GM21423 (cell line): Measurements from ENCODE around the gene DOCK4.

Experiments used
- ATAC-seq: cut with Tn5 transposase; IDR thresholded peaks from one replicate; pipeline ENCODE4 v1.9.1; 2021; ENCODE audit warnings: mild to moderate bottlenecking, moderate library complexity; ENCODE audit not compliant: unreplicated experiment

Gene DOCK4

DNA sequence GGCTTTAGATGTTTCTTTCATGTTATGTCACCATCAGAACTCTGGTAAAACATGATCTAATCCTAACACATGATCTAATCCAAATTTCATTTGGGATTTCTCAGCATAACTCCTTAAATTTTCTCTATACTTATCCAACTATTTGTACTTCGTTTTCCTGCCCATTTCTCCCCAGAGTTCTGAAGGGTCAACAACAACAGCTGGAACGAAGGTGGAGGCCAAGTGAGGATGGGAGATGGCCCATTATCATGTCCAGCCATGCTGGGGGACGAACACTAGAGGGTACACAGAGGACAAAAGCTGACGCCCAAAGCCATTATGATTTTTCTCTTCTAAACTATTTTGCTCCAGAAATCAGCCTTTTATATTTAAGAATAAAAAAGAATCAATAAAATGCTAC, 185.4 kb downstream of the DOCK4 start:
- ATAC-seq: no peak

DNA sequence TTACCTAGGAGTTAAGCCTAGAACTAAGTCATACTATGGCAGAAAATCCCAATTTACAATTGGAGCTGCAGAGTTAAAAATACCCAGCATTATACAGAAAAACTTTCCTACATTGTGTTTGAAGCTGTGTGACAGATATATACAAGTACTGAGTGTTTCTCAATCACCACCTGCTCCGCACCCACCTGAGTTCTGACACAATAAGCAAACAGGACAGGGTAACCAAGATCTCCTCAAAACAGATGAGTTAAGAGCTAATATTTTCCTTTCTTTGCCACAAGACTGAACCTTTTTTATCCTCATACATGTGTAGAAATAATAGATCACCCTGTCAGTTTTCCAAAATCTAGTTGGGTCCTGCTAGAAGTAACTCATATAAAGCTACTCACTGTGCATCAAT, 186.3 kb downstream of the DOCK4 start:
- ATAC-seq: no peak

DNA sequence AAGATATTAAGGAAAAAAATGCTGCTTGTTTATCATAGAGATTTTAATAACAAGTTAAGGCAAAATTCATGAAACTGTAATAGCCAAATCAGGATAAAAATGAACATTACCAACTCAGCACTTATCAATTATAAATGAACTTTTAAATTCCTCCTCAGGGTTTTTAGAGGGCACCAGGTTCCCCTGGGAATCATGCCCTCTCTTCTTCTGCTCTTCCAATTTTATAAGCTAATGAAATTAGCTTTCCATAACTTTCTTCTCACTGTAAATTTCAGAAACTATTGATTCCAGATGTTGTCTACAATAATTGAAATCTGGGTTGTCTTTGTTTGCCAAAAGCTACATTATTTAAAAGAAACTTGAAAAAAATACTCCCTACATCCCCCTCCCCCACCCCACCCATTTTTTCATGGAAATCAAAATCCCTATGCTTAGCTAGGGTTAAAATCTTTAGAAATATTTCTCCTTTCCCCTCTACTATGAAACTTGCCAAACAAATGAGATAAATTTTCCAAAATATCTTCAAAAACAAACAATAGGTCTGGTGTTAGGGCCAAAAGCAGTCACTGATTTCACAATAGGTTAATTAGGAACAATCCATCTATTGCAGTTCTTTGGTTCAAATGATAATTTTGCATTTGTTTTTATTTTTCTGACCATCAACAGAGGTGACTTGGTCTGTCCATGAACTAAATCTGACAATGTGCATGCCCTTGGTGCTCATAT, 187.7 kb downstream of the DOCK4 start:
- no peak for ATAC-seq

DNA sequence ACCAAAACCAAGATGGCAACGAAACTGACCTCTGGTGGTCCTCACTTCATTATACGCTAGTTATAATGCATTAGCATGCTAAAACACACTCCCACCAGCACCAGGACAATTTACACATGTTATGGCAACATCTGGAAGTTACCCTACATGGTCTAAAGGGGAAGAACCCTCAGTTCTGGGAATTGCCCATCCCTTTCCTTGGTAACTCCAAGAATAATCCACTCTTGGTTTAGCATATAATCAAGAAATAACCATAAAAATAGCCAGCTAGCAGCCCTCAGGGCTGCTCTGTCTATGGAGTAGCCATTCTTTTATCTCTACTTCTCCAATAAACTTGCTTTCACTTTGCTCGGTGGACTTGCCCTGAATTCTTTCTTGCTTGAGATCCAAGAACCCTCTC, 191.1 kb downstream of the DOCK4 start:
- ATAC-seq: no peak

DNA sequence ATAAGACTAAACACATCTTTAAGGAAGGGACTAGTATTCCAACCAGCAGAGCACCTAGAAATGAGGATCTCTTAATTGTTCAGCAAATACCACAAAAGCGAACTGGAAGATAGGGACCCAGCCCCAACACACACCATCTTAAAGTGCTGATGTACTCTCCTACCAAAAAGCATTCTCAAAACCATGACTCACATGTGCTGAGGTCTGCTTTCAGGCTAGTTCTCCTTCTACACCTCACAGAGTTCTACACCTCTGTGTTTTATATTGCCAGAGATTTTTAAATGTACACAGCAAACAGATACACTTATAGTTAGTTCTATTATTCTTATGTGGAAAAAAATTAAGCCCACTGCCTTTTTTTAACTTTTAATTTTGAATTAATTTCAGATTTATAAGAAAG, 191.9 kb downstream of the DOCK4 start:
- ATAC-seq: no peak

DNA sequence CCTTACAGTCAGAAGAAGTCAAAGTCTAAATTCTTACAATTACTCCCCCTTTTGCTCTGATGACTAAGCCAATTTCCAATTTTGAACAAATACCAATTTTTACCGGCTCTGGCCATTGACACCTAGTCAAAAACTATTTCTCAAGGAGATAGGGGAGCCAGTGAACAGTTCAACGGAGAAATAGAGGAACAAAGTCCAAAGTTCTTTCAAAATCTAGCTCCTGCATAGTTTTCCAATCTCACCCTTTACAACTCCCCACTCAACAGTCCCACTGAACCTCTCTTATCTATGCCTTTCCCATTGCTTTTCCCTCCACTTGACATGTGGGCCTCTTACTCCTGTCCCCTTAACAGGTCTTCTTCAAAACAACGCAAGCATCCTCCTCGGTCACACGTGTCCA, 192.9 kb downstream of the DOCK4 start:
- no peak for ATAC-seq

DNA sequence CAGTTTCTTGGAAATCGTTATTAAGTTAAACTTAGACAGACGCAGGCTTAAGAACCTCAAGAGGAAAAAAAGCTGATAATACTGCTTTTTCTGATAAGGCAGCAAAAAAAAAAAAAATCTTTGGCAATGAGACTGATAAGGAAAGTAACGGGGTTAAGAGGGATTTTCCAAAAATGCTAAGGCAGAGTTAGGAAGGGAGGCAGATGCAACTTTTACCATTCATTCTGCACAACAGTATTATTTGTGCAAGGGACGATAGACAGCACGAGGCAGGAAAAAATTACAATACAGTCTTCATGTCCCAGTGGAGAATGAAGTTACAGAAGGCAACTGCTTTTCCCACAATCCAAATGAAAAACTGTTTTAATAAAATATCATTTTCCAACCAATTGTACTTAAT, 194.0 kb downstream of the DOCK4 start:
- ATAC-seq: no peak

DNA sequence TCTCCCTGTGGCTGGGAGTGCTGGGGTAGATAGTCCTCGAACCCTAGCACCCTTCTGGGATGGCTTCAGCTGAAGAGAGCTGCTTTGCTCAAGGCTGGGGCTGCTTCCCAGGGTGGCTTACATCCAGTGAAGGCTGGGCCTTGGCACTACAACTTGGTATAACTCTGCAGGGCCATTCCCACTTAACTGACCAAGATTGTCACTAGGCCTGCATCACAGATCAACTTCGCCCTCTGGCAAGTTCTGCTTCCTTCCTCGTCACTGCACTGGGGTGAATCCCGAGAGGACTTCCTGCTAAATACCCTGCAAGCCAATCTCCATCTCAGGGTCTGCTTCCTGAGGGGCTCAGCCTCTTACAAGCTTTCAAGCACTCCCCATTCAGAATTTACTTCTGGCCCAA, 195.2 kb downstream of the DOCK4 start:
- no peak for ATAC-seq

DNA sequence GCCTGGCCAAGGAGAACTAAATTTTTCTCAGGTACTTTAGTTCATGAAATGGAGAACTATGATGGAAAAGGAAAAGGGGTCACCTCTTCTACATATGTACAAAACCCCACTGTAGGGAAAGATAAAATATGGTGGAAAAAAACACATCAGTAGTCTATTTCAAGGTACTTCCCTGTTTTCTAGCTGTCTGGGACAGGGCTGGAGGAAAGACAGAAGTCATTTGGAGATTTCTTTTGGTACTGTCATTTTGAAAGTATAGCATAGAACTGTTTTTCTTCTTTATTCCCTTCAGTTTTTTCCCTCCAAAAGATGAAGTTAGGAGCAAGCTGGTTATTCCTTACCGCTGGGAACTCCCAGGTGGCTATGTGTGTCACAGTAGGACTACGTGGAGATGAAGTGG, 196.1 kb downstream of the DOCK4 start:
- no peak for ATAC-seq

DNA sequence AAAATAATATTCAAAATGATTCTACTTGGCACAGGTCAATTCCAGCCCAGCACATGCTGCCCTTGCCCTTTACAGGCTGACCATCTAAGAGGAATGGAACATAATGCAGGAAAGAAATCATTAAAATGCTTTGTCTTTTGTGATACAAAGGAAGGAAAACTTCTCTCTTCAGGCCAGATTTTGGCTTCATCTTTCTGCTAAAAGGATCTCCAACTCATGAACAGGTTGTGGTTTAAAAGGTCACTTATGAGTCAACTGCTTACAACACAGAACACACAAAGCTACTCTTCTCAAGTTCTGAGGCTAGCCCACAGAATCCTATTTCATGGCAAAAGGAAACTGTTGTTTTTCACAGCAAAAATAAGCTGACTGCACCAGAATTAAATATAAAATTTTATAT, 197.1 kb downstream of the DOCK4 start:
- ATAC-seq: peak; percentile 81

DNA sequence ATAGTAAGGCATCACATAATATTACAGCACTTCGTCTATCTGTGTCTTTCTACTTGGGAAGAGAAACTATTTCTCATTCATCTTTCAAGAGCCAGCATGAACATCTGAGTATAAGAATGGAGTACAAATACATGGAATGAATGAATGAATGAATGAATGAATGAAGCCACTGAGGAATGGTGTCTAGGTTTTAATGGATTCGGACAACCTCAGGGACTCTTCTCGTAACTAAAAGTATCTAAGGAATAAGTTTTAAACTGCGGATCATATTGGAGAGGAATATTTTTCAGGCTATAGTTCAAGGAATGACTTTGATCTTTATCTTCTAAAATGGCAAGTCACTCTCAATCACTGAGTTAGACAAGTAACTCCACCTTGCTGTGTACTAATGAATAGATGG, 199.0 kb downstream of the DOCK4 start:
- no peak for ATAC-seq

DNA sequence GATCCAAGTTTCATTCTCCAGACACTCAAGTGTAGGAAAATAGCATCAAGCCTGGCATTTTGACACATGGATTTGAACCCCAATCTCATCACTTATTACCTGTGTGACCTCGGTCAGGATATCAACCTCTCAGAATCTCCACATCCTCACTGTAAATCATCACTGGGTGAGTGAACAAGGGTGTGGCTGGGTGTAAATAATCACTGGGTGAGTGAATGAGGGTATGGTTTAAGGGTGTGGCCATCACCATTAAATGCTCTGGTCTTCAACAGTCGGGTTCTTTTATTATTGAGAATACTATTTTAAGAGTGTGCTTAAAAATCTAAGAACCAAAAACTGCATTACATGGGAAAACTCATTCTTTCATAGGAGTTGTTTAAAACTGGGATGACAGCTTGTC, 200.1 kb downstream of the DOCK4 start:
- no peak for ATAC-seq

DNA sequence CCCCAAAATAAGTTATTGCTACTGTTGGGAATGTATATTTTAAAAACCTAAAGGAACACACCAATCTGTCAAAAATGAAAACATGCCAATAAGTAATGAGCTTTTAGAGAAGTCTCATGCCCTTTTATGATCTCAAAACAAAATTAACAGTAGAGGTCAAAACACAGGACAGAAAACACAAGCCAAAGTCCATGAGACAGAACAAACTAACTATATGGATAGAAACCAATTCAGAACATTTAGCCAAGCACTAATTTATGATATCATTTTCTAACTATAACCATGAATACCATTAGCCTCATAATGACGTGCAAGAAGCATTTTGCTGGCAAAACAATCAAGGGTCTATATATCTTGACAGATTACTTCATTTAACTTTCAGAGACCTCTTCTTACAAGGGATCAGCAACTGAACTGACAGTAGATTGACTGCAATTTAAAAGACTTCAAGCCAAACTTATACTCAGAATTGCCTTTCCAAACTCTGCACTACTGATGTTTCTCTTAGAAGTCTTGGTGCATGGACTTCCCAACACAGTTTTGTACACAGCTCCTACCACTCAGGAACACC, 200.9 kb downstream of the DOCK4 start:
- ATAC-seq: no peak

DNA sequence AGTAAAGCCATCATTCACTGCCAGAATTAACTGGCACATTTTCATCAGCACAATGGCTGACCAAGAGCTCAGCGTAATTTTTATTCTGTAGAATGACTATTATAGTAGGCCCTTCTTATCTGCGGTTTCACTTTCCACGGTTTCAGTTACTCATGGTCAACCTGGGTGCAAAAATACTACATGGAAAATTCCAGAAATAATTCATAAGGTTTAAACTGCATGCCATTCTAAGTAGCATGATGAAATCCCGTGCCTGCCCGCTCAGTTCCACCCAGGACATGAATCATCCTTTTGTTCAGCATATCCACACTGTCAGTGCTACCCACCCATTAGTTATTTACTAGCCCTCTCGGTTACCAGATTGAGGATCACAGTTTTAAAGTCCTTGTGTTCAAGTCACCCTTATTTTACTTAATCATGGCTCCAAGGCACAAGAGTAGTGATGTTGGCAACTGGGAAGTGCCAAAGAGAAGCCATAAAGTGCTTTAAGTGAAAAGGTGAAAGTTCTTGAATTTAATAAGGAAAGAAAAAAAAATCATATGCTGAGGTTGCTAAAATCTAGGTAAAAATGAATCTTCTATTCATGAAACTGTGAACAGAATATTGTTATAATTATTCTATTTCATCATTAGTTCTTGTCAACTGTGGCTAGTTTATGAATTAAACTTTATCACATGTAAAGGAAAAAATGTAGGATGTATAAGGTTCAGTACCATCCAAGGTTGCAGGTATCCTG, 204.9 kb downstream of the DOCK4 start:
- no peak for ATAC-seq

DNA sequence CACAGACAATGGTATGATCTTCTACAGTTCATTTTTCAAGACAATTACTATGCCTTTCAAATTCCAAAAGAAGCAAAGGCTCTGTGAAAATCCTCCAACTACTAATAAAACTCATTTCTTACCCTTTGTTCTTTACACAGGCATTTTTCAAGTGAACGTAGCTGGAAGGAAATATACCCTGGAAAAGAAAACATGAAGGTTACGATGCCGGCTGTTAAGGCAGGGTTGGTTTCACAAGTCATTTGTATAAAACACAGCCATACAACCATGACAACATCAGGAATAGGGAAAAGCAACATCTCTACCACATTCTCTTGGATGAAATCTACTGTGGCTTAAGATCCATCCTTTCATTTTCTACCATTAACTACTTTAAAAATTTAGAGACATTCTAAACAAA, 207.9 kb downstream of the DOCK4 start:
- ATAC-seq: no peak

DNA sequence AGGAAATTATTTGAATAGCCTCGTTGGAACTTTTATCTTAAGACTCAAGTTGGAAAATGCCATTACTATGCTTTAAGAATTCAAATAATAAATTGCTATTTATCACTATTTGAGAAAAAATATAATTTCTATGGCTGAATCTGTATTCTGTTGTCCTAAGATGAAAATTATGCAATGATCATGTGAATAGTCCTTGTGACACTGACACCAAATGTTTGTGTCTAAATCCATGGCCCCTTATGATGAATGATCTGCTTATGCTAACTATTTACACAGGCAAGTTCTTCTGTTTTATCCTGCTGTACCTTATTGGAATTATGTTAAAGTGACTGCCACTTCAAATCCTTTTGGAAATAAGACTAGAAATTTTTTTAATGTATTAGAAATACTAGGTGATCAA, 208.7 kb downstream of the DOCK4 start:
- no peak for ATAC-seq

DNA sequence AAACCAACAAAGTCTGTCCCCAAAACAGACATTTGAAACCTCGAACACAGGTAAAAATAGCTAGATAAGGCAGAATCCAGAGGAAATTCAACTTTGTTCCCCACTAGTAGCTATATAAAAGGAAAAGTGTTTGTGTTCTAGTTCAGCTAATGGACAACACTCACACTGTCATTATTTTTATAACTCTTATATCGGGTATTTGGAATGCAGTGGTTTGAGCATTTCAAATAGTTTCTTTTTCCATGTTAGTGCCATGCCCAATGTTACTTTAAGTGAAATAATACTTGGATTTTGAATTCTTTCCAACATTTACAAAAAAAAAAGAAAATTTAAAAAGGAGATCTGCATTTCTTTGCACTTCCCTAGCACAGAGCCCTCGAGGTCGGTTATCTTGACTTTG, 213.6 kb downstream of the DOCK4 start:
- ATAC-seq: no peak

DNA sequence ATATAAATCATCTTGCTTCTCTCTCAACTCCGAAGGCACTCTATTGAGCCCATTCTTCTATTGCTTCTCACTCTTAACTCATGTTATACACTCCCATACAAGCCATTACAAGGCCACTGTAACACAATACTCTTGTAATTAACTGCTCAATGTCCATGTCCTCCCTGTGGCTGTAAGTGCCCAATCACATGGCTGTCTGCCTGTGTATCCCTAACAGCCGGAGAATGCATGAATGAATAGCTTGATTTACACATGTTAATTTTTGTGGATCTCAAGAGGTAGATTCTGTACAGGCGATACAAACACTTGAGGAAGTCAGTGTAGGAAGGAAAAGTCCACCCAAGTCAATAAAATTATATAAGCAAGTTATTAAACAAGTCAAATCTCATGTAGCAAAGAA, 215.6 kb downstream of the DOCK4 start:
- no peak for ATAC-seq

DNA sequence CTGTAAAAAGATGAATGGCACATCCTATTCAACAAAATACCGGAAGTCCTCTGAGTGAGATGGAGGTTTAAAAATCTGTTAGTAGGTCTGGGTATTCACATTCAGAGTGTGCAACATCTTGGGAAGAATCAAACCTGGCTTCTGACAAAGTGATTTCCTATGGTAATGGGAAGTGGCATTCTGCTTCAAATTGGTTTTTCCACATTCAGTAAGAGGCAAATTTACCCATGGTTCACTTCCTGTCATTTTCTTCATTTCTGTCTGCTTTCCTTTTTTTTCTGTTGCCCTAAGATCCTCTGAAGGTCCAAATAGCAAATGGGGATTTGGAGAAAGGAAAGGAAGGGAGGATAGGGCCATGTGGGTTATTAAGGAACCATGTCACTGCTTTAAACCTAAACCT, 218.3 kb downstream of the DOCK4 start:
- no peak for ATAC-seq

DNA sequence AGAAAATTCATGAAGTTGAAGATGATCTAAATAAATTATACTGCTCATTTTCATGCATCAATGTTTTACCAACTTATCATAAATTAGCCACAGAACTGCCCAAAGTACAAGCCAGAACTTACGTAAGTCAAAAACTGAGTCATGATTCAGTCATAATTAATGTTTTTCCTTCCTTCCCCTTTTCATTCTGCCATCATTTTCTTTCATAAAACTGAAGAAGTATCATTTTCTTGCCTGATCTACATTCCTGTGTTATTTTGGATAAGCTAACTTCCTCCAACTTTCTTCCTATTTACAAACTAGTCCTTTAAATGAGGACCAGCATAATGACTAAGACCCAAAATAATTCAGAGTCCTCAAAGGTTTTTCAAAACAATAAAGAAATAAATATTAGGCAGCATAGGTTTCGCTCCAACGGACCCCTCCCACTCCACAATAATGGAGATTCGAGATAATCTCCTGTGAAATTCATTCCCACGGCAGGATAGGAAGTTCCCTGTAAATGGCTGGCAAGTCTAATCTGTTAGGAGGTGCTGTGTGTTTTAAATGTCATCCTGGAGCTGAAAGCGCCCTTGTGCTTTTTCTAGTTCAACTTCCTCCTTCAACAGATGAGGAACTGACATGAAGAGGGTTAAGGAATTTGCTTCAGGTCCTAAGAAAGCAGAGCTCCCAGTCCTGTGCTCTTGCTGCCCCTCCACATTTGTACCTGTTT, 218.9 kb downstream of the DOCK4 start:
- no peak for ATAC-seq

DNA sequence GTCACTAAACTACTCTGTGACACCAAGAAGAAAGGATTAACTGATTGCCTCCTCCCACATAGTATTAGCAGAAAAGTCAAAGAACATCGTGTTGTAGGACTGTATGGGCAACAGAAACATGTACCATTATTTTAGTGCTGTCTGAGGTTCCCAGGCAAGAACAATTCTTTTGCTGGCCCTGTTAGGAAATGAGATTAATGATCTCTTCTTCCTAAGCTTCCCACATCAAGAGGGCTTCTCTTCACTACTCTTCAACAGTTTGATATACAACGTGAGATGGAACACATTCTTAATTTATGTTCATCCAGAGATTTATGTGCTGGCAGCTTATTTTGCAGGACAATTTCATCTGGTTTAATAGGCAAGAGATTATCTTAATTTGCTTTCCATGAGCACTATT, 219.6 kb downstream of the DOCK4 start:
- ATAC-seq: no peak

DNA sequence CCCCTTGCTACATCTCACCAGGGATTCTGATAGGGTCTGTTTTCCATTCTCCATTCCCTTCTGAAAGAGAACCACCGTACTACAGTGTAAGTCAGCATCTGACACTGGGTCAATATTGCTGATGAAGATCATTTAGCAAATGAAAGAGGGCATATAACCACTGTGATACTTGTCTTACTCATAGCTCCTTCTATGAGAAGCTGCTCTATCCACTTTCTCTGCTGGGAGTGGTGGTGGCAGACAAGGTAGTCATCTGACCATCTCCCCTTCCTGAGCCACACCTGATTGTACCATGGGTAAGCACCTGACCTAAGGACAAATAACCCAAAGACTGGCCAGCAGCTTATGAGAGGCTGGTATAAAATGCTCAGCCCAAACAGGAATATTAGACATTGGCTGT, 220.4 kb downstream of the DOCK4 start:
- no peak for ATAC-seq
